OCI-LY3 (cell line): ENCODE data around the gene BUD13.

Experiments
- H2AFZ ChIP-seq: fragments of 200-600, 300-600 bp; shearing (Covaris generic); 2 replicates; pipeline ENCODE4 v1.6.0; 2014; ENCODE audit warnings: antibody characterized with exemption, low read depth, low read length
- H3K27ac ChIP-seq: fragments of 200-600, 300-600 bp; sonication (generic); 2 replicates; pipeline ENCODE4 v1.5.1; 2014; ENCODE audit warnings: mild to moderate bottlenecking, low read length, moderate library complexity, mixed read lengths
- H3K27me3 ChIP-seq: fragments of 200-600, 300-600 bp; sonication (generic); 2 replicates; pipeline ENCODE4 v1.6.1; 2014; ENCODE audit warnings: low read depth, low read length, mixed read lengths
- H3K36me3 ChIP-seq: fragments of 200-600, 300-600 bp; sonication (generic); replicated peaks from 2 replicates; pipeline ENCODE3; 2014; ENCODE audit warnings: low read depth, low read length, mixed read lengths
- H3K4me1 ChIP-seq: fragments of 300-600, 200-600 bp; sonication (generic); 2 replicates; pipeline ENCODE4 v1.6.1; 2014; ENCODE audit warnings: low read length, mixed read lengths
- H3K4me2 ChIP-seq: fragments of 200-600, 300-600 bp; sonication (generic); 2 replicates; pipeline ENCODE4 v1.6.1; 2014; ENCODE audit warnings: low read length, mixed read lengths
- H3K4me3 ChIP-seq: fragments of 300-600, 200-600 bp; sonication (generic); 2 replicates; pipeline ENCODE4 v1.5.1; 2014; ENCODE audit warnings: antibody characterized with exemption, mild to moderate bottlenecking, low read length, moderate library complexity
- H3K79me2 ChIP-seq: fragments of 300-600, 200-600 bp; shearing (Covaris generic); 2 replicates; pipeline ENCODE4 v1.6.1; 2014; ENCODE audit warnings: mild to moderate bottlenecking, low read length, mixed read lengths
- H3K9ac ChIP-seq: fragments of 300-600, 200-600 bp; shearing (Covaris generic); 2 replicates; pipeline ENCODE4 v1.6.0; 2014; ENCODE audit warnings: mild to moderate bottlenecking, low read length, moderate library complexity
- H3K9me3 ChIP-seq: fragments of 200-600, 300-600 bp; shearing (Covaris generic); 2 replicates; pipeline ENCODE4 v1.6.1; 2014; ENCODE audit warnings: low read length, mixed read lengths; ENCODE audit not compliant: insufficient read depth
- H4K20me1 ChIP-seq: fragments of 200-600, 300-600 bp; sonication (generic); 2 replicates; pipeline ENCODE4 v1.6.1; 2016; ENCODE audit warnings: low read length, mixed read lengths; ENCODE audit not compliant: insufficient read depth
- CTCF ChIP-seq: fragments of 200-600, 300-600 bp; sonication (generic); IDR thresholded peaks from 2 replicates; pipeline ENCODE4 v1.5.1; 2014; ENCODE audit warnings: antibody characterized with exemption, low read length, low read depth
- EZH2phosphoT487 ChIP-seq: fragments of 200-600 bp; shearing (Covaris generic); IDR thresholded peaks from 2 replicates; pipeline ENCODE4 v1.6.1; 2018; ENCODE audit warnings: antibody characterized with exemption, mixed run types, low read depth

The BUD13 gene

GRCh38 chr11:116703421-116703820, 69.4 kb downstream of the BUD13 start:
- H3K27ac ChIP-seq: no peak overlapping the region
- no peak overlapping the region for H2AFZ ChIP-seq
- H3K4me3 ChIP-seq: no peak overlapping the region
- H3K9me3 ChIP-seq: no peaks in the 10 kb centered on the region
- H3K36me3 ChIP-seq: no peaks in the 10 kb centered on the region
- H4K20me1 ChIP-seq: no peaks in the 10 kb centered on the region
- no peak overlapping the region for H3K4me2 ChIP-seq
- H3K27me3 ChIP-seq: no peaks in the 10 kb centered on the region
- no peaks in the 10 kb centered on the region for H3K4me1 ChIP-seq
- no peak overlapping the region for H3K9ac ChIP-seq
- TF ChIP-seq EZH2phosphoT487 (no peak), CTCF (no peak)
- H3K79me2 ChIP-seq: no peaks in the 10 kb centered on the region

GRCh38 chr11:116702772-116703385, 69.9 kb downstream of the BUD13 start:
- Histone ChIP-seq H3K79me2 (no peaks in the 10 kb centered on the region), H3K4me1 (no peaks in the 10 kb centered on the region), H4K20me1 (no peaks in the 10 kb centered on the region), H3K27ac (no peak overlapping the region), H3K27me3 (peaks cover 3% of the 10 kb centered on the region; the same call in 1 of the 2 replicates), H3K36me3 (no peaks in the 10 kb centered on the region), H3K9me3 (no peaks in the 10 kb centered on the region), H3K4me3 (no peak overlapping the region), H2AFZ (no peak overlapping the region), H3K9ac (no peak overlapping the region), H3K4me2 (no peak overlapping the region)
- TF ChIP-seq EZH2phosphoT487 (no peak), CTCF (no peak)

GRCh38 chr11:116701876-116702275, 70.9 kb downstream of the BUD13 start:
- Histone ChIP-seq H3K27ac (no peak overlapping the region), H3K4me1 (no peaks in the 10 kb centered on the region), H3K79me2 (no peaks in the 10 kb centered on the region), H3K4me3 (no peak overlapping the region), H3K36me3 (no peaks in the 10 kb centered on the region), H3K4me2 (no peak overlapping the region), H3K9me3 (no peaks in the 10 kb centered on the region), H2AFZ (no peak overlapping the region), H4K20me1 (no peaks in the 10 kb centered on the region), H3K9ac (no peak overlapping the region), H3K27me3 (peaks cover 5% of the 10 kb centered on the region; the same call in 1 of the 2 replicates)
- TF ChIP-seq CTCF (no peak), EZH2phosphoT487 (no peak)

GRCh38 chr11:116701297-116701801, 71.4 kb downstream of the BUD13 start:
- no peak for TF ChIP-seq CTCF
- no peak for TF ChIP-seq EZH2phosphoT487
- Histone ChIP-seq H3K27me3 (peaks cover 5% of the 10 kb centered on the region; the same call in 1 of the 2 replicates), H4K20me1 (no peaks in the 10 kb centered on the region), H3K4me1 (no peaks in the 10 kb centered on the region), H3K4me3 (no peak overlapping the region), H3K9ac (no peak overlapping the region), H3K79me2 (no peaks in the 10 kb centered on the region), H3K9me3 (no peaks in the 10 kb centered on the region), H3K36me3 (no peaks in the 10 kb centered on the region), H2AFZ (no peak overlapping the region), H3K4me2 (no peak overlapping the region), H3K27ac (no peak overlapping the region)
